Brain pericyte (primary cell): ENCODE data around the gene MCF2L.

Experiments
- DNase-seq: peaks from one replicate; pipeline ENCODE4 v3.0.0-alpha.2; 2012; ENCODE audit warnings: low read depth, low spot score

MCF2L gene

DNA sequence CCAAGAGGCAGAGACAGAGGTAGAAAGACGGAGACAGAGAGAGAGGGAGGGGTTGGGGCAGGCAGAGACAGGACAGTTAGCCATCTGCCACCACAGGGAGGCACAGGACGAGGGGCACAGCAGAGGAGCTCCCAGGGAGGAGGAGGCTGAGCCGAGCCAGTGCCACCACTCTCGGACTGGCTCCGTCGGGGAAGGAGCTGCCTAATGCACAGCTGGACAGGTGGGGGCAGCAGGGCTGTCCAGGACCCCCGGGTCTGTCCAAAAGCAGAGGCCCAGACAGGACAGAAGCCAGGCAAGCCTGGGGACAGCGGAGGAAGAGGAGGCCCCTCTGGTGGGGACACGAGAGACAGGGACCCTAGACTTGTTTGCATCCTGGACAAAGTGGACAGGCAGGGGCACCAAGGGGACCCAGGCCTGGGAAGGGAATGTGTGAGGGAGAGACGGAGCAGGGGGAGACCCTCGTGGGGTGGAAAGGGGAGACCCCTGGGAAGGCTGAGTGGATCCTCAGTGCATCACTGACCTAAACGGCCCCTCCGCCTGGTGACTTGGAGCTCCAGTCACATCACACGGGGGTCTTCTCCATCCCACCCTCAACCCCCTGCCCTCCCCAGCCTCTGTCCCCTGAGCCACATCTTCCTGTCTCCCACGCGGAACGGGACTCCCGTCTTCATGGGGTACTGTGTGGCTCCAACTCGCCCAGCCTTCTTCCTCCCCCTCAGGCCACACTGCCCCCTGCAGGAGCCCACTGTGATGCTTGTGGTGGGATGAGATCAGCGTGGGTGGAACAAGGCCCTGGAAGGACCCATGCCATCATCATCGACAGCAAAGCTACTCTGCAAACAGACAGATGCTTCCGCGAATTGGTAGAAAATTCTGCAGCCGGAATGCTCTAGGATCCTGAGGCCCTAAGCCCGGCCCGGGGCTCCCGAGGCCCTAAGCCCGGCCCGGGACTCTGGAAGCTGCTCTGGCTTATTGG, 154.5 kb downstream of the MCF2L start:
- DNase-seq, result no peak

DNA sequence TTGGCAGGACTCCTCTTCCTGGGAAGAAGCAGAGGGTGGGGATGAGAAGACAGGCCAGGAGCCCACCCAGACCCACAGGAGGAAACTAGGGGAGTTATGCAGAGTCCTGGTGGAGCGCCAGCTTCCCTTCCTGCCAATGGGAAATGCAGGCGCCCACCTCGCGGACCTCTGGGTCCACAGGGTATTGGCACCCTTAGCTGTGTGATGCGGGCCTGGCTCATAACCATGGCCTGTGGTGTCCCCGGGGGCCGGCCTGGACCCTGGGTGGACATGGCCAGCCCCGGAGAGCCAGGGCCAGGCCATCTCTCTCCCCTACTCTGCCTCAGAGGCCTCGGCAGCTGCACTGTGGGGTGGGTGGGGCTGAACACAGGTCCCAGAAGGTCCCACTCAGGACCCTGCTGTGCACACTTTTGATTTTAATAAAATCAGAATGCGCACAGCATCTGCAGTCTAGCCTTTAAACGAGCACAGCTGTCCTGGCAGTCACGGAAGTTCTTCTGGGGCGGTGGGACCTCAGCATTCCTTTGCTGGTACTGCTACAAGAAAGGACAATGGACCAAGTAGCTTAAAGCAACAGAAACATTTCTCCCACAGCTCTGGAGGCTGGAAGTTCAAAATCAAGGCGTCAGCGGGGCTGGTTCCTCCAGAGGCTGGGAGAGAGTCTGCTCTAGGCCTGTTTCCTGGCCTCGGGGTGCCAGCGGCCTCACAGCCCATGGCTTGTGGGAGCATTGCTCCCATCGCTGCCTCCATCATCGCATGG, 155.4 kb downstream of the MCF2L start:
- no peak for DNase-seq

DNA sequence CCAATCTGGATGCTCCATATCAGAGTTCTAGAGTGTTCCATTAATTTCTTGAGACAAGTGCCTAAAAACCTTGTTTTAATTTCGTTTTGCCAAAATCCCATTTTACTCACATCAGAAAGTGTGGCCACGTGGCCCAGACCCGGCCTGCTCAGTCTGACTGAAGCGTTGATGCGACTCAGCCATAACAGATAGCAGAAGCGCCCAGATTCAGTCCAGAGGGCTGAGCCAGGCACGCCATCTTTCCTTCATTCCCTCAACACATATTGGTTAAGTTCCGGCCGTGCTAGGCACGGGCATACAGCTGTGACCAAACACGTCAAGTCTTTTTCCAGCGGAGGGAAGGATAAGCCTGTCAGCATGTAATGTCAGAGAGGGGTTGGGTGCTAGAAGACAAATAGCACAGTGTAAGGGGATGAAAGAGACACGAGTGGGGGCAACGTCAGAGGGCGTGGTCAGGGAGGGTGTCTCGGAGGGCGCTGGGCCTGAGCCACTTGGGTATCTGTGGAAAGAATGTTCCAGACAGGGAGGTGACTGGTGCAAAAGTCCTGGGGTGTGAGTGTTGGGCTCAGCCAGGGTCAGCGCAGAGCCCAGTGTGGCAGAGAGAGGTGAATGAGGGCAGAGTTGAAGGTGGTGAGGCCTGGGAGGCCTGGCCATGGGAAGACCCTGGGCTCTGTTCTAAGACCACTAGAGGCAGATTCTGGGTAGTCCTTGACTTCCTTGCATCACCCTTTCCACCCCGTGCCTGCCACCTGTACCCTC, 156.7 kb downstream of the MCF2L start:
- no peak for DNase-seq

DNA sequence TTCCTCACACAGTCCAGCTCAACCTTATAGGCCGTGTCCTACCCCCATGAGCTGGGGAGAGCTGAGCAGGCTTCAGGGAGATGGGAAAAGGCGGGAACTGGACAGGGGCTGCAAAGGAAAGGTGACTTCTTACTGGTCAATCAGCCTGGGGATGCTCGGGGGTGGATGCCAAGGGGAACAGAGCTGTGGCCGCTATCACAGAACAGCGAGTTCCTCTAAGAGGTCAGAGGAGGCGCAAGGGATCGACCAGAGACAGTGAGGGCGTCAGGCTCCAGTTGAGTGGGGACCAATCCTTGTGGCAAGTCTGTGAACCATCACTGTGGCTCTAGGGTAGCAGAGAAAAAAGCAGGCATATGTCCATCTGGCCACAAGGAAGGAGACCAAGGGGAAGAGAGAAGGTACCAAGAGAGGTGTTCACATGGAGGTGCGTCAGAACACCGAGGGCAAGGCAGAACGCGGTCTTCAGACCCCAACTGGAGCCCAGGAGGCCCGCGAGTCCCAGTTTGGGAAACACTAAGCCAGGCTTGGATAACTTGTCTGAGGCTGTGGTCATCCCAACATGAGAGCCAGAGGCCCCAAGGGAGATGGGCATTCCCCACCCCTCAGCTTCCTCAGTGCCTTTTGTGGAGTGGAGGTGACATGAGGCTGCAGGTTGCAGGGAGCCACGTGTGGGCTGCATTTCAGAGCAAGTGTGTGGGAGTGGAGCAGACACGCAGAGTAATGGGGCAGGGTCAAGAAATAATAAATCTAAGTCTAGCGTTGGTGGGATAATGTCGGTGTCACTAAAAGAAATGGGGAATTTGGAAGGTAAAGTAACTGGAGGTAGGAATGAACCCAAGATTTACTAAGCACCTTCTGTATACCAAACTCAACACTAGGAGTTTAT, 157.5 kb downstream of the MCF2L start:
- no peak for DNase-seq

DNA sequence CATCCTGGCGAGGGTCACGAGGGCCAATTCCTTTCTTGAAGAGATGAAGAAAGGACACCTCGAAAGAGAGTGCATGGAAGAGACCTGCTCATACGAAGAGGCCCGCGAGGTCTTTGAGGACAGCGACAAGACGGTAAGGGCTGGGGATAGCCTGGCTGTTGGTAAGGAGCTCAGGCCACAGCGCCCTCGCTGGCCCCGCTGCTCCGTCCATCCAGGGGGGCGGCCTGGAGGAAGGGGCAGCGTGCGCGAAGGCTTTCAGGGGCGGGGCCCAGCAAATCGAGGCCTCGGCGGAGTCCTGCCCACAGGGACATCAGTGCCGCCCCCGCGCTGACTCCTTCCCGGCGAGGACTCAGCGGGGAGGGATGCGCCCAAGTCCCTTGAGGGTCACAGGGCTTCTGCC, 160.5 kb downstream of the MCF2L start:
- DNase-seq, result no peak

DNA sequence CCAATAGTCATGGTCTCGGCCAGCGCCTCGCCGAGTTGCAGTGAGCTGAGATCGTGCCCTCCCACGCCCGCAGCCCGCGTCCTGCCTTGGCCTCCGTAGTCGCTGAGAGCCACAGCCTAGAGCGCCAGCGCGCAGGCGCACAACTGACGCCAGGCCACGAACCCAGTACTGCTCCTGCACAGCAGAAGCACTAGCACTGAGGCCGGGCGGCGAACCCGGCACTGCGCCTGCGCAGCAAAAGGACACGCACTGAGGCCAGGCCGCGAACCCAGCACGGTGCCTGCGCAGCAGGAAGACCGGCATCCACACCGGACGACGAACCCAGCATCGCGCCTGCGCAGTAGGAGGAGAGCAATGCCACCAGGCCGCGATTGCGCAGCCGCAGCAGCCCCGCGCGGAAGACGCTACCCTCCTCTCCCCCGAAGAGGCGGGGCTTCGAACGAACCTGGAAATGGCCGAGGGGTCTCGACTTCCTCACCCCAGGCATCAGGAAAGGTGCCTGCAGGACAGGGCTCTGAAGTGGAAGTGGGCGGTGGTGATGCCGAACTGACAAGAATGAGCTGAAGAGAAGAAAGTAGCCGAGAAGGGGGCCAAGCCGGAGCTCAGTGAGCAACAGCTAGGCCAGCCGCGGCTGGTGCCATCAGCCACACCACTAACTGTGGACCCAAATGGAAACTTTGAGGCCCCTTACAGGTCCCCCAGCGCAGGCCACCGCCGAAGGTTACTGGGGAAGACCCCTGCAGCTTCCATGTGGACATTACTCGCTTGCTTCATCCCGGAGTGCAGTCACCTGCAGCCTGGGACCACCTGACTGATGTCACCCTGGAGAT, 161.1 kb downstream of the MCF2L start:
- DNase-seq, result no peak

DNA sequence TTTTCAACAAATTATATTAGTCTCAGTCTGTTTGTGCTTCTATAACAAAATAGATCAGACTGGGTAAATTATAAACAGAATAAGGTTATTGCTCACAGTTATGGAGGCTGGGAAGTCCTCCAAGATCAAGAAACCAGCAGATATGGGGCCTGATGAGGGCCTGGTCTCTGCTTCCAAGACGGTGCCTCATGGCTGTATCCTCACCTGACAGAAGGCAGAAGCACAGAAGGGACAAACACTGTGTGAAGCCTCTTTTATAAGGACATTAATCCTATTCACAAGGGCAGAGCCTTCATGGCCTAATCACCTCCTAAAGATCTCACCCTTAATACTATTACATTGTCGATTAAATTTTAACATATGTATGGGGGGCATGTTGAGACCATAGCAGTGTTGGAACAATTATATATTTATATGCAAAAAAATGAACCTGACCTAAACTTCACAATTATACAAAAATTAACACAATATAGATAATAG, 166.3 kb downstream of the MCF2L start:
- DNase-seq, result no peak

DNA sequence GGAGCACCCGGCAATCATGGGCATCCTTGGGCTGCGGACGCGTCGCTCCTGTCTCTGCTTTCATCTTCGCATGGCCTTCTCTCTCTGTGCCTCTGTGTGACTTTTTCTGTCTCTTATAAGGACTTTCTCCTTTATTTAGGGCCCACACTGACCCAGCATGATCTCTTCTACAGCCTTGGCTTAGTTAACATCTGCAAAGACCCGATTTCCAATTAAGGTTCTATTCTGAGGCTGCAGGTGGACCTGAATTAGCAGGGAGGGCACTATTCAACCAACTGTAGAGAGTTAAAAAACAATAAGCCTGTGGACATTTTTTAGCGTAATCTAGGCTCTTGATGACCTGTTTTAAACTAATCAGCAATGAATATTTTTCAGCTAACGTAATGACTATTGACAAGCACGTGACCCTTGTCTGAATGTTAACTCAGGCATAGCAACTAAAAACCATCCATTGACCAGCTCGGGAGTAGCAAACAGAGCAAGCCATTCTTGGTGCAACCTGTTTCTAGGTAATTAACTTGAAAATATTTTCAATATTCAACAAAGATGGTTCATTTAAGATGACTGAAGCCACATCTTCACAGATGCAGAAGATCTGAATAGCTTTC, 168.8 kb downstream of the MCF2L start:
- DNase-seq, result no peak

DNA sequence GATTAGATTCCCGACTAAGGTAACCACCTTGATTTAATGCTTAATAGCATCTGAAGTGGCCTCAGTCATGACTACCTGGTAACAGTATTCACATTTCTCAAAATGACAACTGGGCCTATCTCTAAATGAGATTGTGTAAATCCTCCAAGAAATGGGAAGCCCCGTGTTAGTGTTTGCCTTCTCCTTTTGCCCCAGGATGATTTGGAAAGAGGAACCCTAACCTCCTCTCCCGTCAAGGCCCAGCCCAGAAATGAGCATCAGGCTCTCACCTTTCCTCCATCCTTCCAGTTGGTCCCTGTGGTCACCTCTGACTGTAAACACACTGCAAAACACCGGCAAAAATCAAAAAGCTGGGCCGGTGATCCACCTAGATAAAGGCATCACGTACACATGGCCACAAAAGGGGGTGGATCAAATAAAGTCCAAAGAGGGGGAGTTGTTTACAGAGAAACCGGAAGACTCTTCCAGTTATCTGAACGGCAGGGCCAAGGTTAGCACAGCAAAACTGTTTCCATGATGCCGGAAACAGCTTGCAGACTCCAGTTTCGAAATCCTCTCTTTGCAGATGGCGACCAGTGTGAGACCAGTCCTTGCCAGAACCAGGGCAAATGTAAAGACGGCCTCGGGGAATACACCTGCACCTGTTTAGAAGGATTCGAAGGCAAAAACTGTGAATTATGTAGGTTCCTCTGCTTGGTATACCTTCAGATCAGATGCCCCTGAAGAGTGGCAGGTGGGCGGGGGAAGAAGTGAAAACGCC, 170.0 kb downstream of the MCF2L start:
- no peak for DNase-seq

DNA sequence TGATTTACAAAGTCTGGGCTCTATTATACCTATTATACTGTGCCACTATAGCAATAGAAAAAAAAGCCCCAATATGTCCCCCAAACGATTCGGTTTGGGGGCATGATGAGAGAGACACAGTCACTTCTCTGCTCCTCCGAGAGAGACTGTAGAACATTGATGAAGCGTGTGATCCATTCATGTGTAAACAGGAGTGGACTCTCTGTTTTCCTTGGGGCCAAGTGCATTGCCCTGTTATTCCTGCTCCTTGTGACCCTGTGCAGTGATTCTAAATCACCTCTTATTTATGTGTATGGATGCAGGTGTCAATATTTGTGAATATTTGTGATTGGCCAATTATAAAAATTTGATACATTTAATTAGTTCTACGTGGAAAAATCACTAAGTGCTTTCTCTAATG, 170.6 kb downstream of the MCF2L start:
- DNase-seq, result no peak

DNA sequence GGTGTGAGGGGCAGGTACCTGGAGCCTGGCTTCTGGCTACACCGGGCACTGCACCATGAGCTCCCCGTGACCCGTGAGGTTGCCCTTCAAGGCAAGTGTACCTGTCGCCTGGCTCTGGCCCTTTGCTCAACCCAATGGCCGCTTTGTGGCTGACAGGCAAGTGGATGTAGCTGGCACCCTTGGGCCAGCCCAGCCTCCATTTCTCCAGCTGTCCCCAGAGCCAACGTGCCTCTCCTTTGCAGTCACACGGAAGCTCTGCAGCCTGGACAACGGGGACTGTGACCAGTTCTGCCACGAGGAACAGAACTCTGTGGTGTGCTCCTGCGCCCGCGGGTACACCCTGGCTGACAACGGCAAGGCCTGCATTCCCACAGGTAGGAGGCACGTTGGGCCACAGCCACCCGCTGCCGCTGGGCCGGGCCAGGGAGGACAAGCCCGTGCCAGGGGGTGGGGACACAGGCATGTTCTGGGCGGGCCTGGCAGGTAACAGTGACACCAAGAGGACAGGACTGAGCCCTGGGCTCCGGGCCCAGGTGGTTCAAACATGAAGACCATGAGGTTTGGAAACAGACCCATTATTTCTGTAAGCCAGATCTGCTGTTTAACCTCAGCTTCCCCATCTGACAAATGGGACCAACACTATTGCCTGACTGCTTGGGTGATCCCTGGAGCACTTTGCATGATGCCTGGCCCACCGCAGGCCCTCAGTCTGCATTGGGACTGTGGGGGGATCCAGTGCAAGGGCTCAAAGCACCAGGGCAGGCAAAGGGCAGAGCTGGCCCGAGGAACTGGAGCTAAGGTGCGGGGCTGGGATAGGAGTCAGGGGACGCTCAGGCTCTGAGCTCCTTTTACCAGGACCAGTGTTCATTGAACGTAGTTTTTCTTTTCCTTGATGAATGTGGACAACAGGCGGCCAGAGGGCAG, 171.9 kb downstream of the MCF2L start:
- no peak for DNase-seq

DNA sequence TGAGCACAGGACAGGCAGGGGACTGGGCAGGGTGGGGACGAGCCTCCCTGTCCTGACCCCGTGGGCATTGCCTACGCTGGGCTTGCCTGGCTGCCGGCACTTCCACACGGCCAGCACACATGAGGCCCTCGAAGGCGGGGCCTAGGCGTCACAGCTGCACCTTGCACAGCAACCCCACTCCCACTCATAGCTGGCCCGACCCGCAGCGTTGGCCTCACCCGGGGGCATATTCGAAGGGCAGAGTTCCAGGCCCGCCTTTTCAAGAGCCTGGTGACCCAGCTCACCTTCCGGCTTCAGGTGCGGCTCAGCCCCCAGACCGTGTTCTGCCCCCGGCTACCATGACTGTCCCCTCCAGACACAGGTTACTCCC, 172.6 kb downstream of the MCF2L start:
- no peak for DNase-seq

DNA sequence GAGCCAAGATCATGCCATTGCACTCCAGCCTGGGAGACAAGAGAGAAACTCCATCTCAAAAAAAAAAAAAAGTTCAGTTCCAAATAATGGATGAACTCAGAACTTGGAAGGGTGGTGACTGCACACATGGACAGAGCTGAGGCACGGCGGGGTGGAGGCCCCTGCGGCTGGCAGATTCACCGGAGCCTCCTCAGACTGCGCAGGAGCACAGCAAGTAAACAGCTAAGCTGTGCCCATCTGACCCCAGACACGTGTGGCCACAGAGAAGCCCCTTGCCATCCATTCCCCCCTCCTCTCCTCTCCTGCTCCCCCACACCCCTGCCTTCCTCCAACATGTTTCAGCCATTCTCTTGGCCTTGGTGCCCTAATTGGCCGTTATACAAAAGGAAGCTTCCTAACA, 173.9 kb downstream of the MCF2L start:
- no peak for DNase-seq

DNA sequence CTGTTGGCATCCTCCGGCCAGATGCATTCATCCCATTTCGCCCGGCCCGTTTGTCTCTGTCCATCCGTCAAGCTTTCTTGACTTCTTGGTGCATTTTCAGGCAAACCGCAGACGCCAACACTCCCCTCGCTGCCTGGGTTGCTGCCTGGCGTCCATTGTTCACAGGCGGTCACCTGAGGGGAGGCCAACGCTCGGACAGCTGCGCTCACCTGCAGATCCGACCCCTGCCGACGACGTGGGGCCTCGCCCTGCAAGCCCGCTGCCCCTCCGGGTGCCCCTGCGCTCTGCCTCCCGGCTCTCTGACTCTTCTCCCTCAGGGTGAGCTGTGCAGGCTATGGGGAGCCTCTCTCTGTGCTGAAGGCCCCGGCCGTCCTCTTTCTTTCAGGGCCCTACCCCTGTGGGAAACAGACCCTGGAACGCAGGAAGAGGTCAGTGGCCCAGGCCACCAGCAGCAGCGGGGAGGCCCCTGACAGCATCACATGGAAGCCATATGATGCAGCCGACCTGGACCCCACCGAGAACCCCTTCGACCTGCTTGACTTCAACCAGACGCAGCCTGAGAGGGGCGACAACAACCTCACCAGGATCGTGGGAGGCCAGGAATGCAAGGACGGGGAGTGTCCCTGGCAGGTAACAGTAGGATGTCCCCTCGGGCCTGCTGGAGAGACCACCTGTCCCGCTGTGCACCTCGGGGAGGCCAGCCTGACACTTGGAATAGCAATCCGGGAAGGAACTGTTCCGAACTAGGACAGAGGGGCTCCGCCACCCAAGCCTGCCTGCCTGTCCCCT, 174.6 kb downstream of the MCF2L start:
- DNase-seq, result no peak

DNA sequence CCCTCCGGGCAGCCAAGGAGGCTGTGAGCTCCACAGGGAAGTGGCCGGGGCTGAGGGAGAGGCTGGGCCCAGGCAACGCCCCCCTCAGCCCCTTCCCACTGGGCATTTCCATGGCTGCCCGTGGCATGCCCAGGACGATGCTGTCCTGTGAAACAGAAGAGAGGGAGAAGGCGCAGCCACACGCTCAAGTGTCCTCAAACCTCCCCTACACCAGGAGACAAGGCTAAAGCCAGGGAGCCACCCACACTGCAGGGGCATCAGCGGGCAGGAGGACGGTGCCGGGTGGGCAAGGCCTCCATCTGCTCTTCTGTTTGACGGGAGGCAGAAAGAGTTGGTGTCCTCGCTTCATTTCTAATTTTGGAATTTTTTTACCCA, 175.2 kb downstream of the MCF2L start:
- no peak for DNase-seq

DNA sequence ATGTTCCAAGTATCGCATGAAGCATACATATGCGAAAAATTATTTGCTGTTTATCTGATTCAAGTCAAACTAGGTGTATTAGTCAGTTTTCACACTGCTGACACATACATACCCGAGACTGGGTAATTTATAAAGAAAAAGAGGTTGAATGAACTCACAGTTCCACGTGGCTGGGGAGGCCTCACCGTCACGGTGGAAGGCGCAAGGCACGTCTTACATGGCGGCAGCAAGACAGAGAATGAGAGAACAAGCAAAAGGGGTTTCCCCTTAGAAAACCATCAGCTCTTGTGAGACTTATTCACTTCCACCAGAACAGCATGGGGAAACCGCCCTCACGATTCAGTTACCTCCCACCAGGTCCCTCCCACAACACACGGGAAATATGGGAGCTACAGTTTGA, 176.5 kb downstream of the MCF2L start:
- no peak for DNase-seq
